ENCODE data around the gene MFSD11. TPM values are rescaled to one million over a fixed set of nuclear protein-coding genes. Genes with fewer than 3 reads are reported as not detected.
A peak's percentile ranks its signal among the peaks of the same experiment; 100 is the strongest.

Gene MFSD11
- total RNA-seq, 2 experiments from 2014 or later = 17.0 to 17.6 TPM

GRCh38 chr17:76700270-76700616 is 37.7 kb upstream of the MFSD11 start:
- Mint-ChIP-seq H3K36me3 (ENCODE audit: low read depth) (no peaks in the 10 kb centered on the region), H3K9me3 (no peaks in the 10 kb centered on the region), H3K27ac (peak overlapping the region; percentile 36), H3K4me1 (ENCODE audit: low read depth) (no peaks in the 10 kb centered on the region), H3K4me3 (no peak overlapping the region), H3K27me3 (no peaks in the 10 kb centered on the region)
- no peak for DNase-seq
- no peak for TF ChIP-seq CTCF (IDR thresholded peaks at IDR 0.05)
- intact Hi-C loops (cut with micrococcal nuclease) = no loop called here
- ATAC-seq = no peak
- POLR2A ChIA-PET = interaction anchor here (0.8 kb wide), 1 partner anchor 143 kb away, joined by 3 read pairs; no protein-coding TSS in a partner anchor
- CTCF ChIA-PET = no interaction called here

GRCh38 chr17:76700617-76701470 is 37.1 kb upstream of the MFSD11 start:
- Mint-ChIP-seq H3K4me1 (ENCODE audit: low read depth) (no peaks in the 10 kb centered on the region), H3K36me3 (ENCODE audit: low read depth) (no peaks in the 10 kb centered on the region), H3K9me3 (no peaks in the 10 kb centered on the region), H3K4me3 (no peak overlapping the region), H3K27ac (peak overlapping the region; percentile 36), H3K27me3 (no peaks in the 10 kb centered on the region)
- DNase-seq = no peak
- POLR2A ChIA-PET = no interaction called here
- CTCF ChIA-PET = interaction anchor here (0.7 to 1.5 kb wide), 2 partner anchors 13 to 19 kb away, joined by 3 to 4 read pairs; no protein-coding TSS in a partner anchor
- intact Hi-C loops (cut with micrococcal nuclease) = no loop called here
- no peak for TF ChIP-seq CTCF (IDR thresholded peaks at IDR 0.05)
- peak; percentile 68 for ATAC-seq

- no peaks in the 10 kb centered on the region for H3K9me3 Mint-ChIP-seq
- no peak for ATAC-seq
- H3K27ac Mint-ChIP-seq = no peak overlapping the region
- POLR2A ChIA-PET = no interaction called here
- intact Hi-C loops (cut with micrococcal nuclease) = no loop called here
- no peaks in the 10 kb centered on the region for H3K4me1 Mint-ChIP-seq (ENCODE audit: low read depth)
- CTCF ChIA-PET = interaction anchor here (0.7 to 1.5 kb wide), 2 partner anchors 13 to 20 kb away, joined by 3 to 4 read pairs; no protein-coding TSS in a partner anchor
- no peak for TF ChIP-seq CTCF (IDR thresholded peaks at IDR 0.05)
- no peak for DNase-seq
- H3K27me3 Mint-ChIP-seq = no peaks in the 10 kb centered on the region
- no peak overlapping the region for H3K4me3 Mint-ChIP-seq
- H3K36me3 Mint-ChIP-seq (ENCODE audit: low read depth) = no peaks in the 10 kb centered on the region
Measured at GRCh38 chr17:76701471-76701967, 36.4 kb upstream of the MFSD11 start.

- no peak overlapping the region for H3K4me3 Mint-ChIP-seq
- ChIA-PET CTCF (interaction anchor here (0.7 to 1.5 kb wide), 2 partner anchors 11 to 20 kb away, joined by 3 to 4 read pairs; no protein-coding TSS in a partner anchor), POLR2A (no interaction called here)
- H3K36me3 Mint-ChIP-seq (ENCODE audit: low read depth) = no peaks in the 10 kb centered on the region
- TF ChIP-seq CTCF (IDR thresholded peaks at IDR 0.05) = no peak
- ATAC-seq = no peak
- H3K27ac Mint-ChIP-seq = no peak overlapping the region
- no peaks in the 10 kb centered on the region for H3K27me3 Mint-ChIP-seq
- intact Hi-C loops (cut with micrococcal nuclease) = no loop called here
- DNase-seq = no peak
- H3K4me1 Mint-ChIP-seq (ENCODE audit: low read depth) = no peaks in the 10 kb centered on the region
- no peaks in the 10 kb centered on the region for H3K9me3 Mint-ChIP-seq
Measured at GRCh38 chr17:76702076-76702475, 35.8 kb upstream of the MFSD11 start.
